Raji (cell line): Measurements from ENCODE around the gene SLC35F2.

Experiments
- POLR2A ChIP-seq: IDR thresholded peaks from 2 replicates; pipeline ENCODE4 v1.6.1; 2011; ENCODE audit warnings: low read depth, low read length, control low read depth; ENCODE audit not compliant: insufficient read depth

Gene SLC35F2

GRCh38 chr11:107858217-107859070 is at the start of gene SLC35F2:
Gene SLC35F2 (minus strand): TSS chr11:107858787. CDS start chr11:107858767, 20 bp downstream.
- peak; percentile 88 for TF ChIP-seq POLR2A

DNA sequence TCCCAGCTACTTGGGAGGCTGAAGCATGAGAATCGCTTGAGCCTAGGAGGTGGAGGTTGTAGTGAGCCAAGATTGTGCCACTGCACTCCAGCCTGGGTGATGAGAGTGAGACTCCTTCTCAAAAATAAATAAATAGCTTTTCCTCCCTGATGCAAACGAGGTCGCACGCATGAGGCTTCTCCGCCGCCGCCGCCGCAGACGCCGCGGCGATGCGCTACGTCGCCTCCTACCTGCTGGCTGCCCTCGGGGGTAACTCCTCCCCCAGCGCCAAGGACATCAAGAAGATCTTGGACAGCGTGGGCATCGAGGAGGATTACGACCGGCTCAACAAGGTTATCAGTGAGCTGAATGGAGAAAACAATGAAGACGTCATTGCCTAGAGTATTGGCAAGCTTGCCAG is 49.6 kb upstream of the SLC35F2 start:
- TF ChIP-seq POLR2A: no peak

GRCh38 chr11:107898270-107898669 is 39.7 kb upstream of the SLC35F2 start:
- no peak for TF ChIP-seq POLR2A

DNA sequence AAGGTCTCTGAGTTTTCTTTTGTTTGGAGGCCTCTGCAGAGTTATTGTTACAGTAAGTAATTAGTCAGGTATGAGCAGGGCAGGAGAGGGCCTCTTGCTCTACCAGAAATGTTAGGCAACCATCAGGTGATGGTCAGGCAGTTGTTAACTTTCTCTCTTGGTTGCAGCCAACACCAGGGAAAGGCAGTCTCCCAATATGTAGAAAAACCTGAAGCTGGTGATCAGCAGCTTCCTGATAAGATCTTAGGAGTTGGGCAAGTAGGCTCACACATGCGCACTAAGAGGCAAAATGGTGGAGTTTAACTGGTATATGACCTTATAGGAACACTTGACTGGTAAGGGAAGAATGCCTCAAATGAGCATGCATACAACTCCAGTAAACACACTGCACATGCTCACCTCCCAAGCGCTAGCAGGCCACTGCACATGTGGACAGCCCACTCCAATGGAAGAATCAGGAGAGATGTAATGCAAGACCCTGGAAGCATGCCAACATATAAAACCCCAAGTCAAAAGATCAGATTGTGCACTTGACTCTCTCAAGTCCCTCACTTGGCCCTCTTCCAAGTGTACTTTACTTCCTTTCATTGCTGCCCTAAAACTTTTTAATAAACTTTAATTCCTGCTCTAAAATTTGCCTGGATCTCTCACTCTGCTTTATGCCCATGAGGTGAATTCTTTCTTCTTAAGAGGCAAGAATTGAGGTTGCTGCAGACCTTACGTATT is 23.7 kb upstream of the SLC35F2 start:
- no peak for TF ChIP-seq POLR2A

DNA sequence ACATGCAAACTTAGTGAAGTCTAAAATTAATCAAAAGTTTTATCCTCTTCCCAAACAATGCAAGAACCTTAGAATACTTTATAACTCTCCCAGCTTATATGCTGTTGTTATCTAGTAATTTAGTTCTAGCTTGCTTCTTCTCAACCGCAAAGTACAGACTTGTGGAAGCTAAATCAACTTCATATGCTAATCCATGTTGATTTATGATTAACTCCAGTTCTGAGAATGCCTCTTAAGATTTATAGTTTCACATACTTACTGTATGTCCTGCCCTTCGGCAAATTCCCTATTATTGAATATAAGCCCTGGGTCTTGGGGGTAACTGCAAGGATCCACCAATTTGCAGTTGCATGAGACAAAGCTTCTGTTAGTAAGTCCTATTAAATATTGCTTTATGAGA is 17.6 kb upstream of the SLC35F2 start:
- no peak for TF ChIP-seq POLR2A

- no peak for TF ChIP-seq POLR2A
These were observed 6.0 kb upstream of the SLC35F2 start for GRCh38 chr11:107864591-107864990.

- no peak for TF ChIP-seq POLR2A
These were observed 2.1 kb upstream of the SLC35F2 start for GRCh38 chr11:107860688-107861087.

GRCh38 chr11:107859459-107860239 is 1.1 kb upstream of the SLC35F2 start:
- TF ChIP-seq POLR2A: no peak

- no peak for TF ChIP-seq POLR2A
These were observed 904 bp downstream of the SLC35F2 start for GRCh38 chr11:107857550-107858216.

DNA sequence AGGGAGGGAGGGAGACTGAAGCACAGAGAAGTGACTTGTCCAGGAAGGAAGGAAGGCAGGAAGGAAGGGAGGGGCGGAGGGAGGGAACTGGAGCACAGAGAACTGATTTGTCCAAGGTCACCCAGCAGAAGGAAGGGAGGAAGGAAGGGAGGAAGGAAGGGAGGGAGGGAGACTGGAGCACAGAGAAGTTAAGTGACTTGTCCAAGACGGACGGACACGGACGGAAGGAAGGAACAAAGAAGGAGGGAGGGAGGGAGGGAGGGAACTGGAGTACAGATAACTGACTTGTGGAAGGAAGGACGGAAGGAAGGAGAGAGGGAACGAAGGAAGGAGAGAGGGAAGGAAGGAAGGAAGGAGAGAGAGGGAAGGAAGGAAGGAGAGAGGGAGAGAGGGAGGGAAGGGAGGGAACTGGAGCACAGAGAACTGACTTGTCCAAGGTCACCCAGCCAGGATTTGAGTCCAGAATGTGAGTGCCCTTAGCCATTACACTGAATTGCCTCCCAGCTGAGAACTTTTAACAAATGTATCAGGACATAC is 1.5 kb downstream of the SLC35F2 start:
- TF ChIP-seq POLR2A: no peak

DNA sequence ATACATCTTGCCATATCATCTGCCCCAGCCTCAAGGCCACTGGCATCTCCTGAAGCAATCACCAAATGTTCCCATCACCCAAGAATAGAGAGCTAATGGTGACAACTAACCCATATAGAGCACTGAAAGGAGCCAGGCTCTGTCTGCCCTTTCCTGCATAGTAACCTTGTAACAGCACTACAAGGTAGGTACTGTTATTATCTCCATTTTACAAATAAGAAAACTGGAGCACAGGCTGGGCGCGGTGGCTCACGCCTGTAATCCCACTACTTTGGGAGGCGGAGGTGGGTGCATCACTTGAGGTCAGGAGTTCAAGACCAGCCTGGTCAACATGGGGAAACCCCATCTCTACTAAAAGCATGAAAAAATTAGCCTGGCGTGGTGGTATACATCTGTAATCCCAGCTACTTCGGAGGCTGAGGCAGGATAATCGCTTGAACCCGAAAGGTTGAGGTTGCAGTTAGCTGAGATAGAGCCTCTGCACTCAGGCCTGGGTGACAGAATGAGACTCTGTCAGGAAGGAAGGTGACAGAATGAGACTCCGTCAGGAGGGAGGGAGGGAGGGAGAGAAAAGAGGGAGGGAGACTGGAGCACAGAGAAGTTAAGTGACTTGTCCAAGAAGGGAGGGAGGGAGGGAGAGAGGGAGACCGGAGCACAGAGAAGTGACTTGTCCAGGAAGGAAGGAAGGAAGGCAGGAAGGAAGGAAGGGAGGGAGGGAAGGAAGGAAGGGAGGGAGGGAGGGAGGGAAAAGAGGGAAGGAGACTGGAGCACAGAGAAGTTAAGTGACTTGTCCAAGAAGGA is 2.2 kb downstream of the SLC35F2 start:
- no peak for TF ChIP-seq POLR2A

GRCh38 chr11:107853070-107853469 is 5.5 kb downstream of the SLC35F2 start:
- TF ChIP-seq POLR2A: no peak

GRCh38 chr11:107851704-107852310 is 6.8 kb downstream of the SLC35F2 start:
- no peak for TF ChIP-seq POLR2A

DNA sequence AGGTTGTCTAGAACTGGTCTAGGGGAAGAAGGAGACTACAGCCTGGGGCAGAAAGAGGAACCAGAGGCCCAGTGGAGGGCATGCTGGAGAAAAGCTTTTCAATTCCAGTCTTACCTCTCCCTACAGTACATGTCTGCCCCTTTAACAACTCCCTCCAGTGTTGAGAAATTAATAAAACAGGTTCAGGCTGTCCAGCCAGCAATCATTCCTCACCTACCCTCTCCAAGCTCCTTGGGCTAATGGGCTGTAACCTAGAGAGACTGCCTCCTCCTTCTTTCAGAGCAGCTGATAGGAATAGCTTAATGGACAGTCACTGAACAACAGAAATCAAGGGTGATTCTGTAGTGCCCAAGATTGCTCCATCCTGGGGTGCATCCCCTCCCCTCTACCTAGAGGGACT is 8.8 kb downstream of the SLC35F2 start:
- no peak for TF ChIP-seq POLR2A

- TF ChIP-seq POLR2A: no peak
These were observed 10.2 kb downstream of the SLC35F2 start for GRCh38 chr11:107848345-107848744.
